ENCODE measurements around the gene AKIRIN2. TPM values are rescaled to one million over a fixed set of nuclear protein-coding genes. Genes with fewer than 3 reads are reported as not detected.

AKIRIN2 gene
- total RNA-seq, 2 donors from 2014 or later: 70.4 to 73.5 TPM

GRCh38 chr6:87728706-87729105, 26.7 kb upstream of the AKIRIN2 start:
- Mint-ChIP-seq H3K9me3 (peaks cover 2% of the 10 kb centered on the region), H3K36me3 (ENCODE audit: low read depth) (no peaks in the 10 kb centered on the region), H3K27me3 (ENCODE audit: insufficient read depth) (no peaks in the 10 kb centered on the region), H3K4me1 (peaks cover under 1% of the 10 kb centered on the region), H3K27ac (no peak overlapping the region), H3K4me3 (no peak overlapping the region)
- no peaks in the 10 kb centered on the region for H3K36me3 ChIP-seq (ENCODE audit: control insufficient read depth, insufficient read depth, low read length)
- H3K4me1 ChIP-seq (ENCODE audit: control insufficient read depth, insufficient read depth, low read length): no peaks in the 10 kb centered on the region
- H3K9me3 ChIP-seq (ENCODE audit: control insufficient read depth, low read length): no peaks in the 10 kb centered on the region
- no peak overlapping the region for H3K4me3 ChIP-seq (ENCODE audit: low read length)
- no peak overlapping the region for H3K9ac ChIP-seq (ENCODE audit: extremely low read depth, low read length, poor library complexity, severe bottlenecking)
- no peak overlapping the region for H3K27ac ChIP-seq (ENCODE audit: low read depth, low read length)
- TF ChIP-seq CTCF (conservative IDR thresholded peaks at IDR 0.05): no peak
- H3K27me3 ChIP-seq (ENCODE audit: control insufficient read depth, insufficient read depth, low read length, poor library complexity, severe bottlenecking): no peaks in the 10 kb centered on the region
- 94 to 97% methylated on average over 3 of the region's 3 CpGs for WGBS, 2 experiments (ENCODE audit: insufficient coverage in 1 of 2, insufficient read length in 1 of 2)
- DNase-seq: no peak

- Mint-ChIP-seq H3K4me1 (peaks cover 13% of the 10 kb centered on the region), H3K27ac (no peak overlapping the region), H3K9me3 (no peaks in the 10 kb centered on the region), H3K4me3 (no peak overlapping the region), H3K27me3 (ENCODE audit: insufficient read depth) (no peaks in the 10 kb centered on the region), H3K36me3 (ENCODE audit: low read depth) (no peaks in the 10 kb centered on the region)
- Histone ChIP-seq H3K9me3 (ENCODE audit: control insufficient read depth, low read length) (no peaks in the 10 kb centered on the region), H3K4me1 (ENCODE audit: control insufficient read depth, insufficient read depth, low read length) (peaks cover 5% of the 10 kb centered on the region), H3K9ac (ENCODE audit: extremely low read depth, low read length, poor library complexity, severe bottlenecking) (no peak overlapping the region), H3K4me3 (ENCODE audit: low read length) (no peak overlapping the region), H3K36me3 (ENCODE audit: control insufficient read depth, insufficient read depth, low read length) (no peaks in the 10 kb centered on the region), H3K27me3 (ENCODE audit: control insufficient read depth, insufficient read depth, low read length, poor library complexity, severe bottlenecking) (no peaks in the 10 kb centered on the region), H3K27ac (ENCODE audit: low read depth, low read length) (no peak overlapping the region)
- no peak for TF ChIP-seq CTCF (conservative IDR thresholded peaks at IDR 0.05)
- WGBS, 2 experiments (ENCODE audit: insufficient coverage in 1 of 2, insufficient read length in 1 of 2): 95 to 98% methylated on average over 4 of the region's 4 CpGs
- no peak for DNase-seq
Observed at GRCh38 chr6:87724983-87725811, 23.2 kb upstream of the AKIRIN2 start.

- TF ChIP-seq CTCF (conservative IDR thresholded peaks at IDR 0.05): no peak
- Mint-ChIP-seq H3K4me1 (peaks cover 16% of the 10 kb centered on the region), H3K9me3 (no peaks in the 10 kb centered on the region), H3K36me3 (ENCODE audit: low read depth) (no peaks in the 10 kb centered on the region), H3K4me3 (no peak overlapping the region), H3K27me3 (ENCODE audit: insufficient read depth) (no peaks in the 10 kb centered on the region), H3K27ac (peak overlapping the region; percentile 90)
- H3K4me1 ChIP-seq (ENCODE audit: control insufficient read depth, insufficient read depth, low read length): peaks cover 5% of the 10 kb centered on the region
- H3K27ac ChIP-seq (ENCODE audit: low read depth, low read length): peak overlapping the region; percentile 76
- H3K36me3 ChIP-seq (ENCODE audit: control insufficient read depth, insufficient read depth, low read length): no peaks in the 10 kb centered on the region
- no peaks in the 10 kb centered on the region for H3K27me3 ChIP-seq (ENCODE audit: control insufficient read depth, insufficient read depth, low read length, poor library complexity, severe bottlenecking)
- H3K9ac ChIP-seq (ENCODE audit: extremely low read depth, low read length, poor library complexity, severe bottlenecking): no peak overlapping the region
- H3K4me3 ChIP-seq (ENCODE audit: low read length): no peak overlapping the region
- WGBS, 2 experiments (ENCODE audit: insufficient coverage in 1 of 2, insufficient read length in 1 of 2): 76 to 79% methylated on average over 5 to 8 of the region's 8 CpGs
- peak; percentile 84 for DNase-seq
- no peaks in the 10 kb centered on the region for H3K9me3 ChIP-seq (ENCODE audit: control insufficient read depth, low read length)
Observed at GRCh38 chr6:87723170-87724078, 21.4 kb upstream of the AKIRIN2 start.

All from endodermal cell (in vitro differentiated cells).